HEK293 (cell line): ENCODE data around the gene AKR1C8.

Experiments used
- CTCF ChIA-PET: fragments of 350-600 bp; formaldehyde crosslinking; extraction: SDS; loops from one replicate; lab custom pipeline; 2021; ENCODE audit warnings: antibody characterized with exemption; lab: Yijun Ruan, JAX
- POLR2A ChIA-PET: fragments of 300-600 bp; formaldehyde crosslinking; extraction: SDS; loops from one replicate; lab custom pipeline; 2020; ENCODE audit warnings: antibody characterized with exemption, inconsistent platforms; lab: Yijun Ruan, JAX
- H3K27ac ChIP-seq: fragments of 200-500 bp; sonication (Bioruptor generic); 2 replicates; pipeline ENCODE4 v1.5.1; 2014; ENCODE audit warnings: low read depth, low read length, control low read depth, inconsistent platforms; ENCODE audit errors: extremely low read depth
- H3K36me3 ChIP-seq, 2 experiments: fragments of 200-500 bp in 1 of 2; sonication (Bioruptor generic) in 1 of 2; 1 replicate in 1 of 2; 2 replicates in 1 of 2; pipeline ENCODE4 v1.5.1; 2014 to 2017; ENCODE audit warnings: inconsistent platforms in 2 of 2, low read length in 2 of 2; ENCODE audit not compliant: control insufficient read depth in 2 of 2, insufficient read depth in 1 of 2
- H3K4me1 ChIP-seq: fragments of 200-500 bp; sonication (Bioruptor generic); 2 replicates; pipeline ENCODE4 v1.5.1; 2014; ENCODE audit warnings: mild to moderate bottlenecking, low read length, inconsistent platforms; ENCODE audit not compliant: control insufficient read depth, insufficient read depth
- H3K4me3 ChIP-seq: 2 replicates; pipeline ENCODE4 v1.5.1; 2011; ENCODE audit warnings: low read depth, mild to moderate bottlenecking, control low read depth, low read length, moderate library complexity
- H3K9me3 ChIP-seq: fragments of 200-500 bp; sonication (Bioruptor generic); 2 replicates; pipeline ENCODE4 v1.5.1; 2014; ENCODE audit warnings: low read depth, low read length, inconsistent platforms; ENCODE audit not compliant: control insufficient read depth, insufficient read depth
- GLIS2 ChIP-seq: fragments of 450-650 bp; formaldehyde crosslinking; IDR thresholded peaks from 2 replicates; pipeline ENCODE4 v1.5.1; 2016; ENCODE audit warnings: missing biosample characterization, missing genetic modification characterization
- OSR2 ChIP-seq: fragments of 450-650 bp; formaldehyde crosslinking; IDR thresholded peaks from 2 replicates; pipeline ENCODE4 v1.5.1; 2016; ENCODE audit warnings: missing biosample characterization, missing genetic modification characterization
- OVOL3 ChIP-seq: fragments of 450-650 bp; formaldehyde crosslinking; IDR thresholded peaks from 2 replicates; pipeline ENCODE4 v1.5.1; 2016; ENCODE audit warnings: missing biosample characterization, missing genetic modification characterization
- SALL2 ChIP-seq: fragments of 450-650 bp; formaldehyde crosslinking; IDR thresholded peaks from 2 replicates; pipeline ENCODE4 v1.5.0; 2017; ENCODE audit warnings: missing biosample characterization, mild to moderate bottlenecking, missing genetic modification characterization, borderline replicate concordance
- SCRT1 ChIP-seq: fragments of 450-650 bp; formaldehyde crosslinking; IDR thresholded peaks from 2 replicates; pipeline ENCODE4 v1.5.1; 2016; ENCODE audit warnings: missing biosample characterization, missing genetic modification characterization, borderline replicate concordance
- TCF7L2 ChIP-seq: IDR thresholded peaks from 2 replicates; pipeline ENCODE4 v1.6.1; 2011; ENCODE audit warnings: low read depth, mild to moderate bottlenecking, inconsistent platforms, low read length, moderate library complexity, borderline replicate concordance
- TRIM28 ChIP-seq: IDR thresholded peaks from 2 replicates; pipeline ENCODE4 v1.6.1; 2011; ENCODE audit warnings: low read length, control low read depth, borderline replicate concordance
- YY2 ChIP-seq: fragments of 450-650 bp; formaldehyde crosslinking; IDR thresholded peaks from 2 replicates; pipeline ENCODE4 v1.5.1; 2016; ENCODE audit warnings: missing biosample characterization, missing genetic modification characterization
- ZBTB7A ChIP-seq: fragments of 450-650 bp; formaldehyde crosslinking; IDR thresholded peaks from 2 replicates; pipeline ENCODE4 v1.5.1; 2016; ENCODE audit warnings: low read depth, missing biosample characterization, missing genetic modification characterization
- ZNF133 ChIP-seq: fragments of 450-650 bp; formaldehyde crosslinking; IDR thresholded peaks from 2 replicates; pipeline ENCODE4 v1.5.1; 2016; ENCODE audit warnings: missing biosample characterization, missing genetic modification characterization
- ZNF202 ChIP-seq: fragments of 450-650 bp; formaldehyde crosslinking; IDR thresholded peaks from 2 replicates; pipeline ENCODE4 v1.5.1; 2016; ENCODE audit warnings: missing biosample characterization, missing genetic modification characterization, borderline replicate concordance
- ZNF223 ChIP-seq: fragments of 450-650 bp; formaldehyde crosslinking; IDR thresholded peaks from 2 replicates; pipeline ENCODE4 v1.5.1; 2016; ENCODE audit warnings: missing biosample characterization, missing genetic modification characterization
- ZNF292 ChIP-seq: fragments of 450-650 bp; formaldehyde crosslinking; IDR thresholded peaks from 2 replicates; pipeline ENCODE4 v1.5.1; 2016; ENCODE audit warnings: low read depth, missing biosample characterization, missing genetic modification characterization, borderline replicate concordance
- ZNF311 ChIP-seq: fragments of 450-650 bp; formaldehyde crosslinking; IDR thresholded peaks from 2 replicates; pipeline ENCODE4 v1.5.1; 2017; ENCODE audit warnings: missing biosample characterization, missing genetic modification characterization, borderline replicate concordance
- ZNF394 ChIP-seq: fragments of 450-650 bp; formaldehyde crosslinking; IDR thresholded peaks from 2 replicates; pipeline ENCODE4 v1.5.1; 2016; ENCODE audit warnings: missing biosample characterization, missing genetic modification characterization, mild to moderate bottlenecking, moderate library complexity, borderline replicate concordance
- ZNF544 ChIP-seq: fragments of 450-650 bp; formaldehyde crosslinking; IDR thresholded peaks from 2 replicates; pipeline ENCODE4 v1.5.0; 2017; ENCODE audit warnings: missing biosample characterization, missing genetic modification characterization
- ZNF561 ChIP-seq: fragments of 450-650 bp; IDR thresholded peaks from 2 replicates; pipeline ENCODE4 v1.5.1; 2018; ENCODE audit warnings: missing biosample characterization, missing genetic modification characterization, borderline replicate concordance
- ZNF830 ChIP-seq: fragments of 450-650 bp; IDR thresholded peaks from 2 replicates; pipeline ENCODE4 v1.5.0; 2018; ENCODE audit warnings: missing biosample characterization, missing genetic modification characterization, low read depth, mild to moderate bottlenecking, moderate library complexity
- ZNF837 ChIP-seq: fragments of 450-650 bp; formaldehyde crosslinking; IDR thresholded peaks from 2 replicates; pipeline ENCODE4 v1.5.1; 2016; ENCODE audit warnings: missing biosample characterization, missing genetic modification characterization
- ZSCAN16 ChIP-seq: fragments of 450-650 bp; formaldehyde crosslinking; IDR thresholded peaks from 2 replicates; pipeline ENCODE4 v1.5.1; 2016; ENCODE audit warnings: missing biosample characterization, missing genetic modification characterization
- TF ChIP-seq, protein P1 (sequence below): fragments of 450-650 bp; formaldehyde crosslinking; IDR thresholded peaks from 2 replicates; pipeline ENCODE4 v1.5.1; 2016; ENCODE audit warnings: missing biosample characterization, missing genetic modification characterization, borderline replicate concordance
- TF ChIP-seq, protein P2 (sequence below): fragments of 450-650 bp; formaldehyde crosslinking; IDR thresholded peaks from 2 replicates; pipeline ENCODE4 v1.5.1; 2016; ENCODE audit warnings: missing biosample characterization, missing genetic modification characterization
- TF ChIP-seq, protein P3 (sequence below): fragments of 450-650 bp; formaldehyde crosslinking; IDR thresholded peaks from 2 replicates; pipeline ENCODE4 v1.5.1; 2017; ENCODE audit warnings: missing biosample characterization, missing genetic modification characterization
- TF ChIP-seq, protein P4 (sequence below): fragments of 450-650 bp; formaldehyde crosslinking; IDR thresholded peaks from 2 replicates; pipeline ENCODE4 v1.5.1; 2016; ENCODE audit warnings: missing biosample characterization, missing genetic modification characterization
- TF ChIP-seq, protein P5 (sequence below): fragments of 450-650 bp; IDR thresholded peaks from 2 replicates; pipeline ENCODE4 v1.5.1; 2018; ENCODE audit warnings: missing biosample characterization, mild to moderate bottlenecking, missing genetic modification characterization

Gene AKR1C8

DNA sequence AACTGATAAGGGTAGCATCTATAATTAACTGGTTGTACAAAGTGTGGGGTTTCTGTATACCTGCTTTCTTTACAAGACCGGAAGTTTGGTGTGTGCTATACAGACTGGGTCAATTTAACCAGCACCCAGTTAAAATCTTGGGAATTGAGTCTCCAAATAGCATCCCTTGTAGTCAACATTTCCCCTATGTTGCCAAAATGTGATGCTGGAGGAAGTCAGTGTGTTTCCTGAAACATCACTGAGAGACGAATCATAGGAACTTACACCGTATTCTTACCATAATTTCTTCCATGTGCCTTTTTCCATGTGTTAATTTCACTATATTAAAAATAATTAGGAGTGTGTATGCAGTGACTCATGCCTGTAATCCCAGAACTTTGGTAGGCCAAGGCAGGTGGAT lies 13.4 kb upstream of the AKR1C8 start:
- H3K36me3 ChIP-seq: no peaks in the 10 kb centered on the region
- ChIA-PET CTCF (no interaction called here), POLR2A (no interaction called here)
- no peaks in the 10 kb centered on the region for H3K4me1 ChIP-seq
- H3K9me3 ChIP-seq: no peaks in the 10 kb centered on the region
- H3K4me3 ChIP-seq: no peak overlapping the region
- TF ChIP-seq ZNF202 (no peak), ZNF394 (tag by site-specific recombination) (no peak), SALL2 (no peak), ZNF133 (tag by site-specific recombination) (no peak), ZNF544 (no peak), ZNF223 (no peak), OSR2 (no peak), GLIS2 (tag by site-specific recombination) (no peak), ZNF561 (no peak), ZSCAN16 (tag by site-specific recombination) (no peak), TCF7L2 (no peak), ZNF830 (tag by site-specific recombination) (no peak), YY2 (tag by site-specific recombination) (no peak), ZNF837 (no peak), OVOL3 (tag by site-specific recombination) (no peak)
- TF ChIP-seq, protein P1, sequence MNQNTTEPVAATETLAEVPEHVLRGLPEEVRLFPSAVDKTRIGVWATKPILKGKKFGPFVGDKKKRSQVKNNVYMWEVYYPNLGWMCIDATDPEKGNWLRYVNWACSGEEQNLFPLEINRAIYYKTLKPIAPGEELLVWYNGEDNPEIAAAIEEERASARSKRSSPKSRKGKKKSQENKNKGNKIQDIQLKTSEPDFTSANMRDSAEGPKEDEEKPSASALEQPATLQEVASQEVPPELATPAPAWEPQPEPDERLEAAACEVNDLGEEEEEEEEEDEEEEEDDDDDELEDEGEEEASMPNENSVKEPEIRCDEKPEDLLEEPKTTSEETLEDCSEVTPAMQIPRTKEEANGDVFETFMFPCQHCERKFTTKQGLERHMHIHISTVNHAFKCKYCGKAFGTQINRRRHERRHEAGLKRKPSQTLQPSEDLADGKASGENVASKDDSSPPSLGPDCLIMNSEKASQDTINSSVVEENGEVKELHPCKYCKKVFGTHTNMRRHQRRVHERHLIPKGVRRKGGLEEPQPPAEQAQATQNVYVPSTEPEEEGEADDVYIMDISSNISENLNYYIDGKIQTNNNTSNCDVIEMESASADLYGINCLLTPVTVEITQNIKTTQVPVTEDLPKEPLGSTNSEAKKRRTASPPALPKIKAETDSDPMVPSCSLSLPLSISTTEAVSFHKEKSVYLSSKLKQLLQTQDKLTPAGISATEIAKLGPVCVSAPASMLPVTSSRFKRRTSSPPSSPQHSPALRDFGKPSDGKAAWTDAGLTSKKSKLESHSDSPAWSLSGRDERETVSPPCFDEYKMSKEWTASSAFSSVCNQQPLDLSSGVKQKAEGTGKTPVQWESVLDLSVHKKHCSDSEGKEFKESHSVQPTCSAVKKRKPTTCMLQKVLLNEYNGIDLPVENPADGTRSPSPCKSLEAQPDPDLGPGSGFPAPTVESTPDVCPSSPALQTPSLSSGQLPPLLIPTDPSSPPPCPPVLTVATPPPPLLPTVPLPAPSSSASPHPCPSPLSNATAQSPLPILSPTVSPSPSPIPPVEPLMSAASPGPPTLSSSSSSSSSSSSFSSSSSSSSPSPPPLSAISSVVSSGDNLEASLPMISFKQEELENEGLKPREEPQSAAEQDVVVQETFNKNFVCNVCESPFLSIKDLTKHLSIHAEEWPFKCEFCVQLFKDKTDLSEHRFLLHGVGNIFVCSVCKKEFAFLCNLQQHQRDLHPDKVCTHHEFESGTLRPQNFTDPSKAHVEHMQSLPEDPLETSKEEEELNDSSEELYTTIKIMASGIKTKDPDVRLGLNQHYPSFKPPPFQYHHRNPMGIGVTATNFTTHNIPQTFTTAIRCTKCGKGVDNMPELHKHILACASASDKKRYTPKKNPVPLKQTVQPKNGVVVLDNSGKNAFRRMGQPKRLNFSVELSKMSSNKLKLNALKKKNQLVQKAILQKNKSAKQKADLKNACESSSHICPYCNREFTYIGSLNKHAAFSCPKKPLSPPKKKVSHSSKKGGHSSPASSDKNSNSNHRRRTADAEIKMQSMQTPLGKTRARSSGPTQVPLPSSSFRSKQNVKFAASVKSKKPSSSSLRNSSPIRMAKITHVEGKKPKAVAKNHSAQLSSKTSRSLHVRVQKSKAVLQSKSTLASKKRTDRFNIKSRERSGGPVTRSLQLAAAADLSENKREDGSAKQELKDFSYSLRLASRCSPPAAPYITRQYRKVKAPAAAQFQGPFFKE (tag by site-specific recombination): no peak
- TF ChIP-seq, protein P2, sequence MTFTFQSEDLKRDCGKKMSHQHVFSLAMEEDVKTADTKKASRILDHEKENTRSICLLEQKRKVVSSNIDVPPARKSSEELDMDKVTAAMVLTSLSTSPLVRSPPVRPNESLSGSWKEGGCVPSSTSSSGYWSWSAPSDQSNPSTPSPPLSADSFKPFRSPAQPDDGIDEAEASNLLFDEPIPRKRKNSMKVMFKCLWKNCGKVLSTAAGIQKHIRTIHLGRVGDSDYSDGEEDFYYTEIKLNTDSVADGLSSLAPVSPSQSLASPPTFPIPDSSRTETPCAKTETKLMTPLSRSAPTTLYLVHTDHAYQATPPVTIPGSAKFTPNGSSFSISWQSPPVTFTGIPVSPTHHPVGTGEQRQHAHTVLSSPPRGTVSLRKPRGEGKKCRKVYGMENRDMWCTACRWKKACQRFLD: no peak
- TF ChIP-seq, protein P3, sequence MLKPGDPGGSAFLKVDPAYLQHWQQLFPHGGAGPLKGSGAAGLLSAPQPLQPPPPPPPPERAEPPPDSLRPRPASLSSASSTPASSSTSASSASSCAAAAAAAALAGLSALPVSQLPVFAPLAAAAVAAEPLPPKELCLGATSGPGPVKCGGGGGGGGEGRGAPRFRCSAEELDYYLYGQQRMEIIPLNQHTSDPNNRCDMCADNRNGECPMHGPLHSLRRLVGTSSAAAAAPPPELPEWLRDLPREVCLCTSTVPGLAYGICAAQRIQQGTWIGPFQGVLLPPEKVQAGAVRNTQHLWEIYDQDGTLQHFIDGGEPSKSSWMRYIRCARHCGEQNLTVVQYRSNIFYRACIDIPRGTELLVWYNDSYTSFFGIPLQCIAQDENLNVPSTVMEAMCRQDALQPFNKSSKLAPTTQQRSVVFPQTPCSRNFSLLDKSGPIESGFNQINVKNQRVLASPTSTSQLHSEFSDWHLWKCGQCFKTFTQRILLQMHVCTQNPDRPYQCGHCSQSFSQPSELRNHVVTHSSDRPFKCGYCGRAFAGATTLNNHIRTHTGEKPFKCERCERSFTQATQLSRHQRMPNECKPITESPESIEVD (tag by site-specific recombination): no peak
- no peak overlapping the region for H3K27ac ChIP-seq

DNA sequence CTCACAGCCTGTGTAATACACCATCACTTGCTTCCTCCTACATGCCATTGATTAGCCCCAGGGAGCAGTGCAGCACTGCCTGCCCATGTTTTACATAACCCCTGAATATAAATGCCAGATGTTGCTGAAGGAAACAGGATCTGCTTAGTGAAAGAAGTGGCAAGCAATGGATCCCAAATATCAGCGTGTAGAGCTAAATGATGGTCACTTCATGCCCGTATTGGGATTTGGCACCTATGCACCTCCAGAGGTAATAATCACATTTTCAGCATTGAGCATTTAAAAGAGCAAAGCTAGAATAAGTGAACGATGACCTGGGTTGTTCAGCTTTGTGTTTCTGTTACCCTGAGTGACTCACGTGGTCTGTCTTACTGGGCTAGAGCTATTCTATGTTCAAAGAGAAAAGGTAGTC lies 11.8 kb upstream of the AKR1C8 start, which contains the start of gene AKR1C4:
TSS of gene AKR1C4 (plus strand) at position 136 of the 412 bp plus-strand sequence. CDS start at position 167, 31 bp downstream.
- H3K27ac ChIP-seq: no peak within 1 kb of the TSS
- H3K36me3 ChIP-seq: no peaks in the 10 kb centered on the region
- no peaks in the 10 kb centered on the region for H3K9me3 ChIP-seq
- POLR2A ChIA-PET: no interaction called here
- no peak within 1 kb of the TSS for H3K4me3 ChIP-seq
- CTCF ChIA-PET: no interaction called here
- H3K4me1 ChIP-seq: no peaks in the 10 kb centered on the region
- no peak for TF ChIP-seq ZNF311 (tag by site-specific recombination)
- no peak for TF ChIP-seq TRIM28
- TF ChIP-seq ZNF292 (tag by site-specific recombination): no peak
- TF ChIP-seq, protein P4, sequence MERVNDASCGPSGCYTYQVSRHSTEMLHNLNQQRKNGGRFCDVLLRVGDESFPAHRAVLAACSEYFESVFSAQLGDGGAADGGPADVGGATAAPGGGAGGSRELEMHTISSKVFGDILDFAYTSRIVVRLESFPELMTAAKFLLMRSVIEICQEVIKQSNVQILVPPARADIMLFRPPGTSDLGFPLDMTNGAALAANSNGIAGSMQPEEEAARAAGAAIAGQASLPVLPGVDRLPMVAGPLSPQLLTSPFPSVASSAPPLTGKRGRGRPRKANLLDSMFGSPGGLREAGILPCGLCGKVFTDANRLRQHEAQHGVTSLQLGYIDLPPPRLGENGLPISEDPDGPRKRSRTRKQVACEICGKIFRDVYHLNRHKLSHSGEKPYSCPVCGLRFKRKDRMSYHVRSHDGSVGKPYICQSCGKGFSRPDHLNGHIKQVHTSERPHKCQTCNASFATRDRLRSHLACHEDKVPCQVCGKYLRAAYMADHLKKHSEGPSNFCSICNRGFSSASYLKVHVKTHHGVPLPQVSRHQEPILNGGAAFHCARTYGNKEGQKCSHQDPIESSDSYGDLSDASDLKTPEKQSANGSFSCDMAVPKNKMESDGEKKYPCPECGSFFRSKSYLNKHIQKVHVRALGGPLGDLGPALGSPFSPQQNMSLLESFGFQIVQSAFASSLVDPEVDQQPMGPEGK (tag by site-specific recombination): no peak
- TF ChIP-seq ZBTB7A (tag by site-specific recombination): no peak
- no peak for TF ChIP-seq SCRT1 (tag by site-specific recombination)
- TF ChIP-seq, protein P5, sequence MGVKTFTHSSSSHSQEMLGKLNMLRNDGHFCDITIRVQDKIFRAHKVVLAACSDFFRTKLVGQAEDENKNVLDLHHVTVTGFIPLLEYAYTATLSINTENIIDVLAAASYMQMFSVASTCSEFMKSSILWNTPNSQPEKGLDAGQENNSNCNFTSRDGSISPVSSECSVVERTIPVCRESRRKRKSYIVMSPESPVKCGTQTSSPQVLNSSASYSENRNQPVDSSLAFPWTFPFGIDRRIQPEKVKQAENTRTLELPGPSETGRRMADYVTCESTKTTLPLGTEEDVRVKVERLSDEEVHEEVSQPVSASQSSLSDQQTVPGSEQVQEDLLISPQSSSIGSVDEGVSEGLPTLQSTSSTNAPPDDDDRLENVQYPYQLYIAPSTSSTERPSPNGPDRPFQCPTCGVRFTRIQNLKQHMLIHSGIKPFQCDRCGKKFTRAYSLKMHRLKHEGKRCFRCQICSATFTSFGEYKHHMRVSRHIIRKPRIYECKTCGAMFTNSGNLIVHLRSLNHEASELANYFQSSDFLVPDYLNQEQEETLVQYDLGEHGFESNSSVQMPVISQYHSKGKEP (tag by site-specific recombination): no peak
